ENCODE measurements around the gene COG3.

The COG3 gene

DNA sequence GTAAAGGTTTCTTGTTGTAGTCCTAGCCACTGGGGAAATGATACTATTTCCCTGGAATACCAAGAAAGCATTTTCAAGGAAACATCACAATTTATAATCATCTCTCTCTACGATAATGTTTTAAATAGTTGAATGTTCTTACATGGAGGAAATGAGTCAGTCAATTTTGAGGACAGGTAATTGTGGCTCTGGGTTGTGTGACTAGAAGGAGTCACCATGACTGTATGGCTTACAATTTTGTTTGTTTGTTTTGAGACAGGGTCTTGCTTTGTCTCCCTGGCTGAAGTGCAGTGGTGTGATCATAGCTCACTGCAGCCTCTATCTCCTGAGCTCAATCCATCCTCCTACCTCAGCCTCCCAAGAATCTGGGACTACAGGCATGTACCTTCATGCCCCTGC lies 47.4 kb downstream of the COG3 start:
- Histone ChIP-seq H3K36me3 (ENCODE audit: insufficient read depth, low read length) (peaks cover 70% of the 10 kb centered on the region), H2AFZ (ENCODE audit: low read length) (no peak overlapping the region), H3K79me2 (ENCODE audit: insufficient read depth, low read length) (no peaks in the 10 kb centered on the region), H3K4me3 (ENCODE audit: low read depth, low read length, poor library complexity, severe bottlenecking) (no peak overlapping the region), H3K9ac (ENCODE audit: low read length) (no peak overlapping the region), H3K27me3 (ENCODE audit: insufficient read depth, low read length) (no peaks in the 10 kb centered on the region), H3K4me1 (ENCODE audit: insufficient read depth, low read length, severe bottlenecking) (peaks cover 3% of the 10 kb centered on the region), H3K4me2 (ENCODE audit: low read length) (no peak overlapping the region), H4K20me1 (ENCODE audit: insufficient read depth, low read length) (no peaks in the 10 kb centered on the region), H3K9me3 (ENCODE audit: low read length) (no peaks in the 10 kb centered on the region), H3K27ac (ENCODE audit: low read depth, low read length, poor library complexity, severe bottlenecking) (no peak overlapping the region), H3F3A (ENCODE audit: insufficient read depth, low read length) (no peaks in the 10 kb centered on the region), H3K9me2 (ENCODE audit: low read depth, low read length) (no peaks in the 10 kb centered on the region)
- TF ChIP-seq, protein P1, sequence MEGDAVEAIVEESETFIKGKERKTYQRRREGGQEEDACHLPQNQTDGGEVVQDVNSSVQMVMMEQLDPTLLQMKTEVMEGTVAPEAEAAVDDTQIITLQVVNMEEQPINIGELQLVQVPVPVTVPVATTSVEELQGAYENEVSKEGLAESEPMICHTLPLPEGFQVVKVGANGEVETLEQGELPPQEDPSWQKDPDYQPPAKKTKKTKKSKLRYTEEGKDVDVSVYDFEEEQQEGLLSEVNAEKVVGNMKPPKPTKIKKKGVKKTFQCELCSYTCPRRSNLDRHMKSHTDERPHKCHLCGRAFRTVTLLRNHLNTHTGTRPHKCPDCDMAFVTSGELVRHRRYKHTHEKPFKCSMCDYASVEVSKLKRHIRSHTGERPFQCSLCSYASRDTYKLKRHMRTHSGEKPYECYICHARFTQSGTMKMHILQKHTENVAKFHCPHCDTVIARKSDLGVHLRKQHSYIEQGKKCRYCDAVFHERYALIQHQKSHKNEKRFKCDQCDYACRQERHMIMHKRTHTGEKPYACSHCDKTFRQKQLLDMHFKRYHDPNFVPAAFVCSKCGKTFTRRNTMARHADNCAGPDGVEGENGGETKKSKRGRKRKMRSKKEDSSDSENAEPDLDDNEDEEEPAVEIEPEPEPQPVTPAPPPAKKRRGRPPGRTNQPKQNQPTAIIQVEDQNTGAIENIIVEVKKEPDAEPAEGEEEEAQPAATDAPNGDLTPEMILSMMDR (IDR thresholded peaks at IDR 0.05; ENCODE audit: low read length): no peak
- no peak for TF ChIP-seq EZH2 (IDR thresholded peaks at IDR 0.05; ENCODE audit: borderline replicate concordance, low read length)

DNA sequence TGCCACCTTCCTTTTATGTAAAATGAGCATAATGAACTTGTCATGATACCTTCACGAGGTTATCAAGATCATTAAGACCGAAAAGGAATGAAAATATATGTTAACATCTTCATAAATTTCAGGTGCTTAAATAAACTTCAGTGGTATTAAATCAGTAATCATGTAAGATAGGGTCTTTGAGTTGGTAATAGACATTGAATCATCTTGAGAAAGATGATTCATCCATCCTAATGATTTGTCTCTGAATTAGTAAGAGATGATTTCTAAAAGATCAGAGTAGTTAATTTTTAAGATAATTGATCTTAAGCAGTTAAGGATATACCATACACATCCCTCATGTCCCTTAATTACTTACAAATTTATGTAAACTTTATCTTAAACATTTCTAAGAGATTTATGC lies 52.0 kb downstream of the COG3 start:
- Histone ChIP-seq H3K4me1 (ENCODE audit: insufficient read depth, low read length, severe bottlenecking) (no peaks in the 10 kb centered on the region), H3K27ac (ENCODE audit: low read depth, low read length, poor library complexity, severe bottlenecking) (no peak overlapping the region), H4K20me1 (ENCODE audit: insufficient read depth, low read length) (no peaks in the 10 kb centered on the region), H3K9ac (ENCODE audit: low read length) (no peak overlapping the region), H3F3A (ENCODE audit: insufficient read depth, low read length) (no peaks in the 10 kb centered on the region), H3K4me2 (ENCODE audit: low read length) (no peak overlapping the region), H3K27me3 (ENCODE audit: insufficient read depth, low read length) (no peaks in the 10 kb centered on the region), H2AFZ (ENCODE audit: low read length) (no peak overlapping the region), H3K9me2 (ENCODE audit: low read depth, low read length) (no peaks in the 10 kb centered on the region), H3K9me3 (ENCODE audit: low read length) (no peaks in the 10 kb centered on the region), H3K79me2 (ENCODE audit: insufficient read depth, low read length) (no peaks in the 10 kb centered on the region), H3K4me3 (ENCODE audit: low read depth, low read length, poor library complexity, severe bottlenecking) (no peak overlapping the region), H3K36me3 (ENCODE audit: insufficient read depth, low read length) (peaks cover 70% of the 10 kb centered on the region)
- no peak for TF ChIP-seq EZH2 (IDR thresholded peaks at IDR 0.05; ENCODE audit: borderline replicate concordance, low read length)
- TF ChIP-seq, protein P1 (IDR thresholded peaks at IDR 0.05; ENCODE audit: low read length): no peak

DNA sequence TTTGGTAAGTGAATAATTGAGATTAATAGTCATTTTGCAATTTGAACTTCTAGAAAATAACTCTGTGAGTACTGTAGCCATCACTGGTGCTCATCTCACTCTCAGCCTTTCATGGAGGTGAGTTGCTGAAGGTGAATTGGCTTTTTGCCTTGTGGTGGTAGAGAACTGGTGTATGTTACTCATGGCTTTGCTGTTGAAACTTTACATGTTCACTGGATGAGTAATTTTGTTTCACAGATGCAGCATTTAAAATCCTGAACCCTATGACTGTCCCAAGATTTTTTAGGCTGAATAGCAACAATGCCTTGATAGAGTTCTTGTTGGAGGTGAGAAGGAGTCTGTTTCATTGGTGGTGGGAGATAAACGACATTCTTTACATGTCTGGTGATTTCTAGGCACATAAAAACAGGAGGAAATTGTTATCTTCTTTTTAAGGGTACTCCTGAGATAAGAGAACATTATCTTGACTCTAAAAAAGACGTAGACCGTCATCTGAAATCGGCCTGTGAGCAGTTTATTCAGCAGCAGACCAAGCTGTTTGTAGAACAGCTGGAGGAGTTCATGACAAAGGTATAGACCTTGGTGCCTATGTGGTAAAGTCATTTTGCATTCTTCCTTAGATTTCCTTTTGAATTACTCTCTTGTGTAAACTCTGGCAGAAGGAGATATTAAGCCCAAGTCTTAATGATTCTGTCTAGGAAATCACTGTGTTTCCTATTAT lies 53.9 kb downstream of the COG3 start:
- TF ChIP-seq, protein P1 (IDR thresholded peaks at IDR 0.05; ENCODE audit: low read length): no peak
- no peak for TF ChIP-seq EZH2 (IDR thresholded peaks at IDR 0.05; ENCODE audit: borderline replicate concordance, low read length)
- Histone ChIP-seq H2AFZ (ENCODE audit: low read length) (no peak overlapping the region), H3F3A (ENCODE audit: insufficient read depth, low read length) (no peaks in the 10 kb centered on the region), H4K20me1 (ENCODE audit: insufficient read depth, low read length) (no peaks in the 10 kb centered on the region), H3K9me3 (ENCODE audit: low read length) (no peaks in the 10 kb centered on the region), H3K36me3 (ENCODE audit: insufficient read depth, low read length) (peaks cover 64% of the 10 kb centered on the region), H3K4me1 (ENCODE audit: insufficient read depth, low read length, severe bottlenecking) (no peaks in the 10 kb centered on the region), H3K27ac (ENCODE audit: low read depth, low read length, poor library complexity, severe bottlenecking) (no peak overlapping the region), H3K27me3 (ENCODE audit: insufficient read depth, low read length) (no peaks in the 10 kb centered on the region), H3K4me2 (ENCODE audit: low read length) (no peak overlapping the region), H3K9ac (ENCODE audit: low read length) (no peak overlapping the region), H3K4me3 (ENCODE audit: low read depth, low read length, poor library complexity, severe bottlenecking) (no peak overlapping the region), H3K9me2 (ENCODE audit: low read depth, low read length) (no peaks in the 10 kb centered on the region), H3K79me2 (ENCODE audit: insufficient read depth, low read length) (no peaks in the 10 kb centered on the region)

All from OCI-LY1 (cell line).